AG09309 (cell line): ENCODE measurements around the gene VOPP1.

Experiments
- DNase-seq: peaks from one replicate; pipeline ENCODE4 v3.0.0-alpha.2; 2010; ENCODE audit warnings: low read depth
- H3K4me3 ChIP-seq: 2 replicates; pipeline ENCODE4 v1.5.1; 2011; ENCODE audit warnings: mild to moderate bottlenecking, low read depth, low read length, moderate library complexity; ENCODE audit not compliant: control insufficient read depth
- CTCF ChIP-seq: IDR thresholded peaks from 2 replicates; pipeline ENCODE4 v1.5.1; 2011; ENCODE audit warnings: mild to moderate bottlenecking, low read depth, low read length, inconsistent platforms; ENCODE audit not compliant: insufficient read depth, control insufficient read depth; ENCODE audit errors: missing control alignments

VOPP1 gene

GRCh38 chr7:55594870-55595269 lies 22.6 kb upstream of the VOPP1 start:
- no peak overlapping the region for H3K4me3 ChIP-seq
- no peak for DNase-seq
- TF ChIP-seq CTCF: no peak

GRCh38 chr7:55594414-55594813 lies 22.1 kb upstream of the VOPP1 start:
- TF ChIP-seq CTCF: no peak
- no peak for DNase-seq
- no peak overlapping the region for H3K4me3 ChIP-seq

GRCh38 chr7:55593515-55594318 lies 21.4 kb upstream of the VOPP1 start:
- no peak for DNase-seq
- peak; percentile 86 for TF ChIP-seq CTCF

DNA sequence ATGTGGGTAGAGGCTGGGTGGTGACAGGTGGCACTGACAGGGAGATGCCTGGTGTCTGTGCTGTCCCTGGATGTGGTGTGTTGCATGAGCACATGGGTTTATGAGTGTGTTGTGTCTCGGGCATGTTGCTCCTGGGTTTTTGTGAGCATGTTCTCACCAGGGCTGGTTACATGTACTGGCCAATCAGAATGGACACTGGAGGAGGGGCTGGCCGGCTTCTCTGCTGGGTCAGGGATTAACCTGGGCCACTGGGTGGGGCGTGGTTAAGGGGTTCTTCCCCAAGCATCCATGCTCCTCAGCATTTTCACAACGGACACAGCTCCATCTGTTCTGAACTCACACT lies 20.8 kb upstream of the VOPP1 start:
- no peak for TF ChIP-seq CTCF
- no peak overlapping the region for H3K4me3 ChIP-seq
- no peak for DNase-seq

More at GRCh38 chr7:55593515-55594318, 21.4 kb upstream of the VOPP1 start:
- H3K4me3 ChIP-seq: no peak overlapping the region

DNA sequence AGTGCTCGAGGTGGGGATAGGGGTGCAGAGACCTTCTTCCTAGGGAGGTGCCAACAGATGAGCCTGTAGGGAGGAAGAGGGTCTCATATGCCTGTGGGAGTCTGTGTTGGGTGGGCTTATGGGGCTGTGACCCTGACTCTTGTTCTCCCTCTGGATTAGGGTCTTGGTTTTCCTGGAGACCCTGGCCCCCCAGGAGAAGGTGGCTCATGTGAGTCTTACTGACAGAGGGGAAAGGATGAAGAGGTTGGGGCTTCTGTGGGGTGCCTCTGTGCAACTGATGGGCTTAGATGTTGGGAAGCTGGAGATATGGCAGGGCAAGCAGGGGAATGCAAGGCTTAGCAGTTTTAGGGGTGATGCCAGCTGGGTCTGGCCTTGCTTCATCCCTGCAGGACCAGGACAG lies 20.2 kb upstream of the VOPP1 start:
- no peak overlapping the region for H3K4me3 ChIP-seq
- TF ChIP-seq CTCF: no peak
- DNase-seq: no peak

DNA sequence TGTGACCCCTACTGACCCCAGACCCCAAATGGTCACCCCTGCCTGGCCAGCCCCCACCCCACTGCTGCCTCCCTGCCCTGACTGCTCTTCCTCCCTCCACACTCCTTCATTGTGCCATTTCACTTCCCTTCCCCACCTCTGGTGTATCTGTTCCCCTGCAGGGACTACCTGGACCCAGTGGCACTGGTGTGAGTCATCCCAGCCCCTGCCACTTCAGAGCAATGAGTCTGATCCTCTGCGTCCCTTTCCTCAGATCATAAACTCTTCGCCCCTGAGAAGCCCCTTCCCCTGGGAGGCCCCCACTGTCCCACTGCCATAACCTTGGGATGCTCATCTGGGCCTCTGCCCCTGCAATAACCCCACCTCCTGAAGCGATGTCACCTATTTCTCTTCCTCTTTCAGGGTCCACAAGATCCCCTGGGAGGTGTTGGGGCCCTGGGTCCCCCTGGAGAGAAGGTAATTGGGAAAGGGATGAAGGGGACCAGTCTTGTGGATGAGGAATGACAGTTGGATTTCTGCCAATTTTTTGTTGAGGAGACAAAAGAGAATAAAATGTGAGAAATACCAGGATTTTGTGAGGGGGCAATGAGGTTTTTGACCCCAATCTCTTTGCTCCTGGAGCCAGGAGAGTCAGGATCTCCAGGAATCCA lies 19.1 kb upstream of the VOPP1 start:
- no peak for DNase-seq
- no peak for TF ChIP-seq CTCF
- H3K4me3 ChIP-seq: no peak overlapping the region
